ENCODE data around the gene HSPG2. TPM values are rescaled to one million over a fixed set of nuclear protein-coding genes. Genes with fewer than 3 reads are reported as not detected.

The HSPG2 gene
- total and polyA plus RNA-seq, 11 donors = 164 to 608 (median 304) TPM

DNA sequence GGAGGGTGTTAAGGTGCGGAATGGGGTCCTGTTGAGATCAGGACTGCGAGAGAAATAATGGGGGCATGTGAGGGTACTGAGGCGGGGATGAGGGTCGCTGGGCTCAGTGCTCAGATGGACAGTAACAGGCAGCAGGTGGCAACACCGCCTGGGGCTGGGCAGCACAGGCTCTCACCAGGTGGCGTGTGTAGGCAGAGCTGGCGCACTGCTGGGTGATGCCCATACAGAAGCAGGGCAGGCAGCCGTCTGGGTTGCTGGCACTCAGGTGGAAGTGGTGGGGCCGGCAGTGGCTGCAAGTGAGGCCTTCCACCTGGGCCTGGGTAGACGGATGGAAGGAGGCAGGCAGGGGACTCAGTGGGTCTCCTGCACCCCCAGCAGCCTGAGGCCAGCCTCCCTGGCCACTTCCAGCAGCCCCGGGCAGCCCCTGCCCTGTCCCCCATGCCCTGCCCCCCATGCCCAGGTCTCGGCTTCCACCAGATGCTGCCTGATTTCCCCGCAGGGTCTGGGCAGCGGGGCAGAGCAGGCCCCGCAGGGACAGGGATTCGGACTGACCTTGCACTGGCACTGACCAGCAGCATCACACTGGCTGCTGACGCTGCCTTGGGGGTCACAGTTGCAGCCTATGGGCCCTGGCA is 64.5 kb downstream of the HSPG2 start:
- no peak for TF ChIP-seq CTCF (IDR thresholded peaks at IDR 0.05)
- ATAC-seq (no peak), DNase-seq (no peak)
- Histone ChIP-seq H3K27me3 (no peaks in the 10 kb centered on the region), H3K27ac (peak overlapping the region in 1 of 12 donors; percentile 57), H3K9me3 (no peaks in the 10 kb centered on the region), H3K4me1 (peaks cover 0 to 23% (median 13%) of the 10 kb centered on the region in 12 donors), H3K36me3 (peaks cover 4 to 100% (median 87%) of the 10 kb centered on the region in 9 donors), H3K4me3 (no peak overlapping the region)
- 89 to 92% (median 90%) methylated on average over 10 to 17 of the region's 17 CpGs for WGBS, 4 donors
- intact Hi-C loops (cut with DNase I) = no loop called here

GRCh38 chr1:21871943-21872342 is 65.2 kb downstream of the HSPG2 start:
- no peak for DNase-seq
- no peak for ATAC-seq
- Histone ChIP-seq H3K27me3 (no peaks in the 10 kb centered on the region), H3K9me3 (no peaks in the 10 kb centered on the region), H3K27ac (peak overlapping the region in 1 of 12 donors; percentile 57), H3K4me1 (peaks cover 0 to 23% (median 13%) of the 10 kb centered on the region in 12 donors), H3K36me3 (peaks cover 4 to 100% (median 89%) of the 10 kb centered on the region in 9 donors), H3K4me3 (no peak overlapping the region)
- TF ChIP-seq CTCF (IDR thresholded peaks at IDR 0.05) (no peak), POLR2A (IDR thresholded peaks at IDR 0.05) (no peak)
- intact Hi-C loops (cut with DNase I) = no loop called here
- WGBS, 4 donors = 85 to 89% (median 87%) methylated on average over 10 to 13 of the region's 13 CpGs

DNA sequence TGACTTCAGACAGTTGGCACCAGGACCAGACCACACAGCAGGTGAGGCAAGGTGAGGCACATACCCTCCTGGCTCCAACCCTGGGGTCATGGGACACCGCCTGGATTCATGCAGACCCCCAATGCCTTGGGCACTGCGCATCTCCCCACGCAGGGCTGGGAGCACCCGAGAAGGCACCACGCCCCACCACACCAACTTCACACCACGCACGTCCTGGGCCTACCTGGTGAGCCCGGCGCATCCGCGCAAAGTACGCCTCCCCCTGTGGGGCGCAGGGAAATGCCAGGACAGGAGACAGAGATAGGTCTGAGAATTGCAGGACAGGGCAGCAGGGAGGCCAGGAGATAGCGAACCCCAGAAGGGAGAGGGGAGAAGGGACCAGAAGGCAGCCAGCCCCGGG is 66.5 kb downstream of the HSPG2 start:
- TF ChIP-seq POLR2A (IDR thresholded peaks at IDR 0.05) (no peak), CTCF (IDR thresholded peaks at IDR 0.05) (no peak)
- Histone ChIP-seq H3K4me1 (peaks cover 0 to 23% (median 13%) of the 10 kb centered on the region in 12 donors), H3K36me3 (peaks cover 4 to 100% (median 87%) of the 10 kb centered on the region in 9 donors), H3K27me3 (no peaks in the 10 kb centered on the region), H3K4me3 (no peak overlapping the region), H3K27ac (peak overlapping the region in 5 of 12 donors; percentile 28 to 81 (median 50)), H3K9me3 (no peaks in the 10 kb centered on the region)
- DNase-seq = no peak
- ATAC-seq = no peak
- WGBS, 4 donors = 95 to 99% (median 96%) methylated on average over 13 to 15 of the region's 15 CpGs
- intact Hi-C loops (cut with DNase I) = no loop called here

DNA sequence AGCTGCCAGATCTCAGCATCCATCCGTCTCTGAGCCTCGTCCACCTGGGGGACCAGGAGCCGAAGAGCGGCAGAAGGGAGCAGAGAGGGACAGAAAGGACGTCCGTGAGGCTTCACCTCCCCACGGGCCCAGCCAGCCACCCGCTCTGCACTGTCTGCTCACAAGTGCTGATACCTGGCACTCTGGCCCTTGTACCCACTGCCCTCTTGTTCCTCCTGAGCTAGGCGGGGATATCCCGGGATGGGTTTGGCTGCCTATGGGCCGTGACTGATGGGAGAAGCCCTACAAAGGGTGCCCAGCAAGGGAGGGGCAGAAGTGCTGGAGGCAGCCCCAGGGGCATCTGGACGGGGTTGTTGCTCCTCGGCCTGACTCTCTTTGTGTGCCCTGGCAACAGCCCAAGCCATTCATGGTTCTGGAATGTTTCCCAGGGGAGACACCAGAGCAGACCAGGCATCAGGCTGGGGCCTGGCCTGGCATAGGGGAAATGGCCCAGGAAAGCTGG is 67.4 kb downstream of the HSPG2 start:
- peaks cover 0 to 23% (median 13%) of the 10 kb centered on the region in 12 donors for H3K4me1 ChIP-seq
- ATAC-seq (peak; percentile 77 to 89 (median 83)), DNase-seq (peak; percentile 81 to 90 (median 84))
- intact Hi-C loops (cut with DNase I) = loop anchor here in 4 of 10 donors (5.0 to 10.0 kb wide), 2 partner anchors 93 to 95 kb away; no protein-coding TSS in a partner anchor
- H3K9me3 ChIP-seq = no peaks in the 10 kb centered on the region
- 32 to 49% (median 45%) methylated on average over 11 to 13 of the region's 13 CpGs for WGBS, 4 donors
- no peaks in the 10 kb centered on the region for H3K27me3 ChIP-seq
- H3K27ac ChIP-seq = peak overlapping the region in 11 of 12 donors; percentile 1 to 81 (median 49)
- no peak for TF ChIP-seq POLR2A (IDR thresholded peaks at IDR 0.05)
- H3K36me3 ChIP-seq = peaks cover 2 to 100% (median 87%) of the 10 kb centered on the region in 9 donors
- no peak overlapping the region for H3K4me3 ChIP-seq
